Stomach (tissue), 9 donors: ENCODE measurements around the gene MMP21. TPM values are rescaled to one million over a fixed set of nuclear protein-coding genes. Genes with fewer than 3 reads are reported as not detected.
A peak's percentile ranks its signal among the peaks of the same experiment; 100 is the strongest.

Source experiments
- DNase-seq, 2 donors: peaks; one replicate each; pipeline versions ENCODE4 v3.0.0 to v3.0.0-alpha.2; 2013 to 2019
- H3K27ac ChIP-seq, 5 donors: fragments of 200-600 bp in 4 of 5; sonication (generic) in 4 of 5; one replicate each; pipeline ENCODE4 v1.5.1; 2013 to 2019; ENCODE audit warnings: mild to moderate bottlenecking in 1 of 5, moderate library complexity in 1 of 5
- H3K27me3 ChIP-seq, 3 donors: fragments of 200-600 bp; sonication (generic); one replicate each; pipeline ENCODE4 v1.5.1; 2017 to 2019; ENCODE audit warnings: mixed run types in 1 of 3
- H3K36me3 ChIP-seq, 4 donors: fragments of 200-600 bp; sonication (generic); 1 replicate in 3 of 4; 2 replicates in 1 of 4; pipeline ENCODE4 v1.5.1; 2016 to 2019
- H3K4me1 ChIP-seq, 4 donors: fragments of 200-600 bp; sonication (generic); one replicate each; pipeline ENCODE4 v1.5.1; 2016 to 2019
- H3K4me3 ChIP-seq, 4 donors: fragments of 200-600 bp; sonication (generic) in 3 of 4; one replicate each; pipeline ENCODE4 v1.5.1; 2016 to 2019; ENCODE audit warnings: mild to moderate bottlenecking in 1 of 4
- H3K9me3 ChIP-seq, 4 donors: fragments of 200-600 bp; sonication (generic); one replicate each; pipeline ENCODE4 v1.5.1; 2016 to 2019
- EP300 ChIP-seq: sonication (generic); formaldehyde crosslinking; IDR thresholded peaks from one replicate; pipeline ENCODE4 v1.6.1; 2017; ENCODE audit warnings: antibody characterized with exemption
- POLR2A ChIP-seq, 4 donors: fragments of 450-650 bp; IDR thresholded peaks; one replicate each; pipeline ENCODE4 v1.6.1; 2016; ENCODE audit warnings: antibody characterized with exemption in 4 of 4, control low read depth in 2 of 4, mild to moderate bottlenecking in 1 of 4, moderate library complexity in 1 of 4
- POLR2AphosphoS5 ChIP-seq, 3 donors: sonication (generic); formaldehyde crosslinking; IDR thresholded peaks; one replicate each; pipeline ENCODE4 v1.6.1; 2016; ENCODE audit warnings: antibody characterized with exemption in 3 of 3
- WGBS, 5 donors: extraction: QIAGEN DNeasy Blood & Tissue Kit in 3 of 5; methylation state at CpG; one replicate each; pipeline versions ENCODE4 v1.1.5 to v1.1.7; 2013 to 2018; 5-methylcytosine and 5-hydroxymethylcytosine counted together
- intact Hi-C: fragments of 100-400 bp; cut with DNase I; formaldehyde crosslinking; loops from one replicate; pipeline ENCODE4 v1.15.1; 2023; ENCODE audit warnings: low total_unique reads
- polyA plus RNA-seq, 3 donors: library from polyadenylated mRNA; stranded (reverse); fragments of 200-250 nt; gene quantifications; one replicate each; pipeline ENCODE4 v1.2.3, GENCODE V29; 2013
- total RNA-seq, 5 donors: library from RNA; depleted of rRNA; stranded (reverse); fragments of >200 nt; gene quantifications; one replicate each; pipeline versions ENCODE4 v1.1.0 to v1.2.3, GENCODE V29; 2014 to 2016
- TF ChIP-seq, protein P1 (sequence below), 7 experiments: fragments of 450-650 bp in 4 of 7; fragments of 200-600 bp in 3 of 7; sonication (generic) in 3 of 7; IDR thresholded peaks; one replicate each; pipeline ENCODE4 v1.5.1; 2016 to 2019; ENCODE audit warnings: antibody characterized with exemption in 7 of 7, control low read depth in 2 of 7, mild to moderate bottlenecking in 1 of 7
- donor health status: healthy with polysubstance abuse.
- donor health status: Bipolar disorder and iron deficiency.
- donor health status: healthy.

Gene MMP21
- total and polyA plus RNA-seq, 8 donors, result 0.45 TPM; not detected in 7

DNA sequence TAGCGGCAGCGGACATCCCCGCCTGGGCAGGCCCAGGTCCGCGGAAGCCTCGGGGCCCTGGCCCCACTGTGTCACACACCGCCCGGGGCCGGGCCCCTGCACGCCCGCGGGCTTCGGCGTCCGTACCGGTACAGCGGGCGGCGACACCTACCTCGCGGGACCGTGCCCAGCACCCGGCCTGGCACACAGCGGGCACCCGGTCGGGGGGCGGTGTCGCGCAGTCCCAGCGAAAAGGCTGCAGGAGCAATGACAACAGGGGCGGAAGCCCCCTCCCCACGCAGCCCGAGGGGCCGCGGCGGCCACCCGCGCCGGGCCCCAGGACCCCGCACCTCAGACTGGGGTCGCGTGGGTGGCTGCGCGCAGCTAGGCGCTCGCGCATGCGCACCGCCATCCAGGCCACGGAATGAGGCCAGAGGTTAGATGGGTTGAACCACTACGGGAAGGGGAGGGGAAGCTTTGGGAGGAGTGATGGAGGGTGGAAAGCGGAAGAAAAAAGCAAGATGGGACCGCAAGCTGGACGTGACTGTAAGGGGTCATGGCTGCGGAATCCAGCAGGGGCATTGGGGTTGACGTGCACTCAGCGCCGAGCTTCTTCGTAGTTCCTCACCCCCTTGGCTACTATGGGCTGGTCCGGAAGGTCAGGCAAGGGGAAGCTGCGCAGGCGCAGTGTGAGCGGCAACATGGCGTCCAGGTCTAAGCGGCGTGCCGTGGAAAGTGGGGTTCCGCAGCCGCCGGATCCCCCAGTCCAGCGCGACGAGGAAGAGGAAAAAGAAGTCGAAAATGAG, 47.4 kb upstream of the MMP21 start, which contains the start of the genes BCCIP and UROS:
TSS of gene BCCIP (plus strand) at position 669 of the 785 bp plus-strand sequence. CDS start at position 681, 12 bp downstream.
TSS of gene UROS (minus strand) at position 381 of the 785 bp plus-strand sequence. CDS start 6,759 bp downstream, outside the sequence.
- intact Hi-C loops, result no loop called here
- peaks cover 31 to 57% (median 45%) of the 10 kb centered on the region in 4 donors for H3K4me1 ChIP-seq
- DNase-seq, result peak; percentile 93 to 96
- peak within 1 kb of the TSS; percentile 86 to 90 (median 89) for H3K27ac ChIP-seq
- WGBS, 5 donors, result 0 to 1% (median 0%) methylated on average over 57 to 74 of the region's 74 CpGs
- peak within 1 kb of the TSS; percentile 83 to 96 (median 90) for H3K4me3 ChIP-seq
- H3K27me3 ChIP-seq, result no peaks in the 10 kb centered on the region
- TF ChIP-seq POLR2AphosphoS5 (IDR thresholded peaks at IDR 0.05), result peak; percentile 35 to 86 (median 73)
- no peak for TF ChIP-seq POLR2A (IDR thresholded peaks at IDR 0.05)
- TF ChIP-seq, protein P1, sequence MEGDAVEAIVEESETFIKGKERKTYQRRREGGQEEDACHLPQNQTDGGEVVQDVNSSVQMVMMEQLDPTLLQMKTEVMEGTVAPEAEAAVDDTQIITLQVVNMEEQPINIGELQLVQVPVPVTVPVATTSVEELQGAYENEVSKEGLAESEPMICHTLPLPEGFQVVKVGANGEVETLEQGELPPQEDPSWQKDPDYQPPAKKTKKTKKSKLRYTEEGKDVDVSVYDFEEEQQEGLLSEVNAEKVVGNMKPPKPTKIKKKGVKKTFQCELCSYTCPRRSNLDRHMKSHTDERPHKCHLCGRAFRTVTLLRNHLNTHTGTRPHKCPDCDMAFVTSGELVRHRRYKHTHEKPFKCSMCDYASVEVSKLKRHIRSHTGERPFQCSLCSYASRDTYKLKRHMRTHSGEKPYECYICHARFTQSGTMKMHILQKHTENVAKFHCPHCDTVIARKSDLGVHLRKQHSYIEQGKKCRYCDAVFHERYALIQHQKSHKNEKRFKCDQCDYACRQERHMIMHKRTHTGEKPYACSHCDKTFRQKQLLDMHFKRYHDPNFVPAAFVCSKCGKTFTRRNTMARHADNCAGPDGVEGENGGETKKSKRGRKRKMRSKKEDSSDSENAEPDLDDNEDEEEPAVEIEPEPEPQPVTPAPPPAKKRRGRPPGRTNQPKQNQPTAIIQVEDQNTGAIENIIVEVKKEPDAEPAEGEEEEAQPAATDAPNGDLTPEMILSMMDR (IDR thresholded peaks at IDR 0.05), result peak in 1 of 7 experiments; percentile 21
- H3K9me3 ChIP-seq, result no peaks in the 10 kb centered on the region
- H3K36me3 ChIP-seq, result peaks cover 7 to 16% (median 16%) of the 10 kb centered on the region in 4 donors

DNA sequence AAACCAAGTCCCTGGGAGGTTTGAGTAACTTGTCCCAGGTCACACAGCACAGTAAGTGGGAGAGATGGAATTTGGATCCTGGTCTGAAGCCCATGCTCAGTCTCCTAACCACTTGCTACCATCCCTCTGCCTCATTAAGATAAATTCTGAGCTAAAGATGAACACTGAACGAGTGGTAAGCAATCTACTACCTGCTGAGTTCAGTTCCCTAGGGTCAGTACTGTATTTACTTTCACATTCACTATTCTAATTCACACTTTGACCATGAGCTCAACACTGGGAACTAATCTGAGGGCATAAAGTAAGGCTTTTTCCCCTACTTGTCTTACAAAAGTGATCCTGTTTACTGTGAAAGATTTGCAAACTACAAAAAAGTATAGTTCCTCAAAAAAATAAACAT, 45.1 kb upstream of the MMP21 start:
- TF ChIP-seq EP300, result no peak
- peaks cover 0 to 8% (median 6%) of the 10 kb centered on the region in 4 donors for H3K36me3 ChIP-seq
- H3K27ac ChIP-seq, result peak overlapping the region in 1 of 5 donors; percentile 16
- 22 to 50% (median 31%) methylated on average over 1 of the region's 1 CpG for WGBS, 5 donors
- H3K27me3 ChIP-seq, result no peaks in the 10 kb centered on the region
- peaks cover 23 to 43% (median 37%) of the 10 kb centered on the region in 4 donors for H3K4me1 ChIP-seq
- DNase-seq, result no peak
- H3K9me3 ChIP-seq, result no peaks in the 10 kb centered on the region
- H3K4me3 ChIP-seq, result no peak overlapping the region
- intact Hi-C loops, result no loop called here

DNA sequence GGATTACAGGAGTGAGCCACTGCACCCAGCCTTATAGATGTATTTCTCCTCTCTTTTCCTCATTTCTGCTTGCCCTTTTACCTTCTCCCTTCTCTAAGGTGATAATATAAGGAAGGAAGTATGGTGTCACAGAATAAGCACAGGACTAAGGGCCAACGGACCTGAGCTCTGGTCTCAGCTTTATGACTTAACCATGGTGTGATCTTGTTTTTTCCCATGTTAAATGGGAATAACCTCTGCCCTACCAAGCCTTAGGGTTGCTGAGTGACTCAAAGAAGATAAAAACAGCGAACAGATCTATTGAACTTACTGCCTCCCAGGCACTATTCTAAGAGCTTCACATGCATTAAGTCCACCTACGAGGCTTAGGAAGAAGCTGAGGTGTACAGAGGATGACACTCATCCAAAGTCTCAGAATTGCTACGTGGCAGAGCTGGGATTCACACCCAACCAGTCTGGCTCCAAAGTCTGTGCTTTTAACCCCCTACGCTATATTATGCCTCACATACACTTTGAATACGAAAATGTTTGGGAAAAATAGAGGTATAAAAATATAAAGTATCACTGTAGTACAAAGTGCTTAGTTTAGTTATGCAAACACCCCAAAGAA, 41.8 kb upstream of the MMP21 start:
- no peak for DNase-seq
- intact Hi-C loops, result no loop called here
- no peak overlapping the region for H3K27ac ChIP-seq
- no peaks in the 10 kb centered on the region for H3K9me3 ChIP-seq
- TF ChIP-seq POLR2A (IDR thresholded peaks at IDR 0.05), result no peak
- TF ChIP-seq, protein P1 (IDR thresholded peaks at IDR 0.05), result no peak
- 75 to 81% (median 80%) methylated on average over 6 of the region's 6 CpGs for WGBS, 5 donors
- H3K4me1 ChIP-seq, result peaks cover 10 to 21% (median 15%) of the 10 kb centered on the region in 4 donors
- H3K27me3 ChIP-seq, result no peaks in the 10 kb centered on the region
- H3K36me3 ChIP-seq, result peaks cover 18 to 36% (median 35%) of the 10 kb centered on the region in 4 donors
- H3K4me3 ChIP-seq, result no peak overlapping the region

DNA sequence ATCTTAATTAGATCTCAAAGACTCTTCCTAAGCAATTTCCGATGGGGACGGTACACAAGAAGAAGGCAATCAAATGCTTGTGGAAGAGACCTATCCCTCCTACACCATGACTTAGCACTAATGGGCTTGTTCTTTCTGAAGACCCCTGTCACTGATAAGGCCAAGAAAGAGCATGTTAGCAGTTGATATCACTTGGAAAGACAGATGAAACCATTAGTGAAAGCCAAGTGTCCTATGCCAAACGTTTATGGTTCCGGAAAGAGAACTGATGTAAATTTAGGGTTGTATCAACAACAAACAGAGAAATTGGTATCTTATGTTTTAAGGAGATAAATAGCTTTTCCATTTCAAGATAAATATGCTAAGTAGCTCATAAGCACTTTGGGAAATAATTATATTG, 40.9 kb upstream of the MMP21 start:
- intact Hi-C loops, result no loop called here

More for the DNA sequence above, 40.9 kb upstream of the MMP21 start:
- Histone ChIP-seq H3K27me3 (no peaks in the 10 kb centered on the region), H3K4me3 (no peak overlapping the region), H3K4me1 (peaks cover under 1 to 12% (median 6%) of the 10 kb centered on the region in 4 donors), H3K36me3 (peaks cover 18 to 43% (median 39%) of the 10 kb centered on the region in 4 donors), H3K9me3 (no peaks in the 10 kb centered on the region), H3K27ac (no peak overlapping the region)
- TF ChIP-seq, protein P1 (IDR thresholded peaks at IDR 0.05), result no peak
- TF ChIP-seq POLR2AphosphoS5 (IDR thresholded peaks at IDR 0.05), result no peak
- no peak for DNase-seq
- 72 to 83% (median 76%) methylated on average over 4 of the region's 4 CpGs for WGBS, 5 donors
